CD14-positive monocyte (primary cell): ENCODE data around the gene PDCD1. TPM values are rescaled to one million over a fixed set of nuclear protein-coding genes. Genes with fewer than 3 reads are reported as not detected.
"Not testable (repeated sequence)": the region's sequence is repeated elsewhere in the genome, so short reads cannot be mapped to it uniquely, and the experiment has no call there.

Experiments
- DNase-seq, 3 donors: peaks; one replicate each; pipeline ENCODE4 v3.0.0-alpha.2; 2011 to 2022
- H2AFZ ChIP-seq: 2 replicates; pipeline ENCODE4 v1.6.0; 2012; ENCODE audit warnings: mild to moderate bottlenecking, low read depth, low read length, inconsistent platforms; ENCODE audit not compliant: insufficient read depth, poor library complexity, severe bottlenecking
- H3K27ac ChIP-seq, 2 donors: 1 replicate in 1 of 2; 2 replicates in 1 of 2; pipeline ENCODE4 v1.5.1; 2012 to 2013; ENCODE audit warnings: low read length in 2 of 2, control low read depth in 1 of 2, inconsistent platforms in 1 of 2, low read depth in 1 of 2, mild to moderate bottlenecking in 1 of 2
- H3K27me3 ChIP-seq, 2 donors: one replicate each; pipeline versions ENCODE4 v1.6.0 to v1.6.1; 2011 to 2013; ENCODE audit warnings: low read length in 2 of 2; ENCODE audit not compliant: control insufficient read depth in 2 of 2, insufficient read depth in 2 of 2
- H3K36me3 ChIP-seq, 2 donors: replicated peaks in 1 of 2; 1 replicate in 1 of 2; 2 replicates in 1 of 2; pipeline versions ENCODE4 v1.5.1 to v1.6.1; 2012 to 2013; ENCODE audit warnings: low read length in 2 of 2, control low read depth in 1 of 2, inconsistent platforms in 1 of 2, mild to moderate bottlenecking in 1 of 2; ENCODE audit not compliant: insufficient read depth in 2 of 2, control insufficient read depth in 1 of 2
- H3K4me1 ChIP-seq, 2 donors: 1 replicate in 1 of 2; 2 replicates in 1 of 2; pipeline versions ENCODE4 v1.5.1 to v1.6.1; 2012 to 2013; ENCODE audit warnings: low read length in 2 of 2, control low read depth in 1 of 2, inconsistent platforms in 1 of 2, mild to moderate bottlenecking in 1 of 2, moderate library complexity in 1 of 2; ENCODE audit not compliant: insufficient read depth in 2 of 2, control insufficient read depth in 1 of 2
- H3K4me2 ChIP-seq: replicated peaks from 2 replicates; pipeline ENCODE3; 2012; ENCODE audit warnings: low read length, moderate library complexity, mild to moderate bottlenecking; ENCODE audit not compliant: poor library complexity, severe bottlenecking; ENCODE audit errors: extremely low read depth
- H3K4me3 ChIP-seq, 3 experiments: fragments of 200-600 bp in 1 of 3; sonication (generic) in 1 of 3; replicated peaks in 1 of 3; 1 replicate in 2 of 3; 2 replicates in 1 of 3; pipeline ENCODE4 v1.5.1; 2011 to 2013; ENCODE audit warnings: low read length in 3 of 3, mild to moderate bottlenecking in 3 of 3, control low read depth in 2 of 3, low read depth in 2 of 3, inconsistent platforms in 1 of 3, moderate library complexity in 1 of 3
- H3K79me2 ChIP-seq: 2 replicates; pipeline ENCODE4 v1.6.0; 2012; ENCODE audit warnings: mild to moderate bottlenecking, control low read depth, inconsistent platforms, low read length, moderate library complexity; ENCODE audit not compliant: insufficient read depth
- H3K9ac ChIP-seq: 2 replicates; pipeline ENCODE4 v1.6.0; 2017; ENCODE audit warnings: low read length, mild to moderate bottlenecking; ENCODE audit not compliant: insufficient read depth, poor library complexity, severe bottlenecking
- H3K9me3 ChIP-seq, 2 donors: replicated peaks in 1 of 2; 1 replicate in 1 of 2; 2 replicates in 1 of 2; pipeline versions ENCODE4 v1.5.1 to v1.6.1; 2012 to 2013; ENCODE audit warnings: low read length in 2 of 2, control low read depth in 1 of 2; ENCODE audit not compliant: control insufficient read depth in 1 of 2, insufficient read depth in 1 of 2
- H4K20me1 ChIP-seq: 2 replicates; pipeline ENCODE4 v1.6.0; 2012; ENCODE audit warnings: mild to moderate bottlenecking, low read length, control low read depth, moderate library complexity; ENCODE audit not compliant: insufficient read depth
- H3K27ac Mint-ChIP-seq, 7 donors: one replicate each; pipeline ENCODE4 v1.8.0; 2020; ENCODE audit warnings: mild to moderate bottlenecking in 7 of 7, mixed read lengths in 7 of 7, moderate library complexity in 6 of 7, inconsistent platforms in 2 of 7
- H3K27me3 Mint-ChIP-seq, 3 donors: one replicate each; pipeline ENCODE4 v1.8.0; 2021 to 2022; ENCODE audit warnings: low read depth in 3 of 3, mild to moderate bottlenecking in 3 of 3, mixed read lengths in 3 of 3, moderate library complexity in 3 of 3, inconsistent platforms in 1 of 3
- H3K36me3 Mint-ChIP-seq, 2 donors: one replicate each; pipeline ENCODE4 v1.8.0; 2020; ENCODE audit warnings: mixed read lengths in 2 of 2, inconsistent platforms in 1 of 2, mild to moderate bottlenecking in 1 of 2
- H3K4me1 Mint-ChIP-seq: one replicate; pipeline ENCODE4 v1.8.0; 2020; ENCODE audit warnings: mild to moderate bottlenecking, mixed read lengths
- H3K4me3 Mint-ChIP-seq, 2 donors: one replicate each; pipeline ENCODE4 v1.8.0; 2020; ENCODE audit warnings: mild to moderate bottlenecking in 2 of 2, mixed read lengths in 2 of 2, moderate library complexity in 1 of 2
- H3K9me3 Mint-ChIP-seq, 7 donors: one replicate each; pipeline ENCODE4 v1.8.0; 2020 to 2022; ENCODE audit warnings: mixed read lengths in 7 of 7, mild to moderate bottlenecking in 6 of 7, moderate library complexity in 6 of 7, inconsistent platforms in 2 of 7
- WGBS: methylation state at CpG from one replicate; pipeline ENCODE4 v1.1.5; 2013; ENCODE audit warnings: missing lambda C conversion rate; ENCODE audit not compliant: insufficient coverage; 5-methylcytosine and 5-hydroxymethylcytosine counted together
- intact Hi-C, 2 donors: fragments of 100-400 bp; cut with micrococcal nuclease; formaldehyde crosslinking; loops; one replicate each; pipeline versions ENCODE4 v1.15.0 to v1.15.1; 2023
- polyA plus RNA-seq, 3 donors: library from polyadenylated mRNA; depleted of rRNA in 1 of 3; unstranded in 2 of 3; stranded (reverse) in 1 of 3; fragments of 300-500 nt in 2 of 3; fragments of >200 nt in 1 of 3; fragmentation: Illumina TruSeq in 2 of 3; gene quantifications; 1 replicate in 2 of 3; 2 replicates in 1 of 3; pipeline ENCODE4 v1.2.3, GENCODE V29; 2012 to 2021
- TF ChIP-seq, protein P1 (sequence below): fragments of 200-600 bp; IDR thresholded peaks from one replicate; pipeline ENCODE4 v1.8.0; 2022; ENCODE audit warnings: antibody characterized with exemption, mild to moderate bottlenecking

The PDCD1 gene
- polyA plus RNA-seq, 3 donors = 0.08 TPM; not detected in 2

DNA sequence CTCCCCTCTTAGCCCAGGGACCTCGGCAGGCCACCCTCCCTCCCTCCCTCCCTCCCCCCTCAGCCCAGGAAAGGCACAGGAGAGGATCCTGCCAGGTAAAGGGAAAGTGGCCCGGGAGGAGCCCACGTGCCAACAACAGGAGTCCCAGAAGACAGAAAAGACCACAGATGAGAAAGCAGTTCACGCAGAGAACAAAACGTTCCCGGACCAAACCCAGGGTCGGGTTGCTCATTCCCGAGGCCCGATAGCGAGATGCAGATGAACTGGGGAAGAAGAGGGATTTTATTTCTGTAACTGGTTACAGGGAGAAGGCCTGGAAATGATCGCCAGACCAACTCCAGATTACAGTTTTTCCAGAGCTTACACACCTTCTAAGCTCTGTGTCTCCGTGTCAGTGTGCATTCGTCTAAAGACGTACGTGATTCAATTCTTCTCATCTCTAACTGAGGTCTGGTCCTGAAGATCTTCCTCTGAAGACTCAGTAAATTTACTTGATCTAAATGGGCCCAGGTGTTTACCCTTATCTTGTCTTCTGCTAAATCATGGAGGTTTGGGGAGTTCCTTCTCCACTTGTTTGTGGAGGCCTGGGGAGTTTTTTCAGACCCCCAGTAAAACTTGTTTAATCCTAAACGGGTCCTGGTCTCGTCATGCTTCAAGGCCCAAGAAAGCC lies 50.5 kb downstream of the PDCD1 start:
- Histone ChIP-seq H3K27ac (no peak overlapping the region), H3K27me3 (peaks cover 8 to 15% of the 10 kb centered on the region in 2 donors), H4K20me1 (no peaks in the 10 kb centered on the region), H3K4me3 (no peak overlapping the region), H3K36me3 (no peaks in the 10 kb centered on the region), H3K4me1 (peaks cover 13 to 18% of the 10 kb centered on the region in 2 donors), H3K79me2 (no peaks in the 10 kb centered on the region), H3K9ac (no peak overlapping the region), H2AFZ (no peak overlapping the region), H3K4me2 (no peak overlapping the region), H3K9me3 (no peaks in the 10 kb centered on the region)
- Mint-ChIP-seq H3K4me1 (peaks cover 7% of the 10 kb centered on the region), H3K36me3 (no peaks in the 10 kb centered on the region), H3K4me3 (no peak overlapping the region), H3K27me3 (peaks cover 10 to 21% (median 17%) of the 10 kb centered on the region in 3 donors), H3K9me3 (peaks cover 0 to 2% (median 0%) of the 10 kb centered on the region in 7 donors), H3K27ac (peak overlapping the region in 1 of 7 donors; percentile 18)
- TF ChIP-seq, protein P1, sequence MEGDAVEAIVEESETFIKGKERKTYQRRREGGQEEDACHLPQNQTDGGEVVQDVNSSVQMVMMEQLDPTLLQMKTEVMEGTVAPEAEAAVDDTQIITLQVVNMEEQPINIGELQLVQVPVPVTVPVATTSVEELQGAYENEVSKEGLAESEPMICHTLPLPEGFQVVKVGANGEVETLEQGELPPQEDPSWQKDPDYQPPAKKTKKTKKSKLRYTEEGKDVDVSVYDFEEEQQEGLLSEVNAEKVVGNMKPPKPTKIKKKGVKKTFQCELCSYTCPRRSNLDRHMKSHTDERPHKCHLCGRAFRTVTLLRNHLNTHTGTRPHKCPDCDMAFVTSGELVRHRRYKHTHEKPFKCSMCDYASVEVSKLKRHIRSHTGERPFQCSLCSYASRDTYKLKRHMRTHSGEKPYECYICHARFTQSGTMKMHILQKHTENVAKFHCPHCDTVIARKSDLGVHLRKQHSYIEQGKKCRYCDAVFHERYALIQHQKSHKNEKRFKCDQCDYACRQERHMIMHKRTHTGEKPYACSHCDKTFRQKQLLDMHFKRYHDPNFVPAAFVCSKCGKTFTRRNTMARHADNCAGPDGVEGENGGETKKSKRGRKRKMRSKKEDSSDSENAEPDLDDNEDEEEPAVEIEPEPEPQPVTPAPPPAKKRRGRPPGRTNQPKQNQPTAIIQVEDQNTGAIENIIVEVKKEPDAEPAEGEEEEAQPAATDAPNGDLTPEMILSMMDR = no peak
- 96% methylated on average over 4 of the region's 17 CpGs for WGBS
- intact Hi-C loops = no loop called here
- no peak for DNase-seq

DNA sequence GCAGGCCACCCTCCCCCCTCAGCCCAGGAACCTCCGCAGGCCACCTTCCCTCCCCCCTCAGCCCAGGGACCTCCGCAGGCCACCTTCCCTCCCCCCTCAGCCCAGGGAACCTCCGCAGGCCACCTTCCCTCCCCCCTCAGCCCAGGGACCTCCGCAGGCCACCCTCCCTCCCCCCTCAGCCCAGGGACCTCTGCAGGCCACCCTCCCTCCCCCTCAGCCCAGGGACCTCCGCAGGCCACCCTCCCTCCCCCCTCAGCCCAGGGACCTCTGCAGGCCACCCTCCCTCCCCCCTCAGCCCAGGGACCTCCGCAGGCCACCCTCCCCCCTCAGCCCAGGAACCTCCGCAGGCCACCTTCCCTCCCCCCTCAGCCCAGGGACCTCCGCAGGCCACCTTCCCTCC lies 52.5 kb downstream of the PDCD1 start:
- H3K9me3 Mint-ChIP-seq, H3K36me3 Mint-ChIP-seq, DNase-seq, H3K27ac Mint-ChIP-seq, H3K4me3 ChIP-seq, H3K36me3 ChIP-seq, intact Hi-C loops, H3K4me2 ChIP-seq, H3K27ac ChIP-seq, H3K9ac ChIP-seq, H4K20me1 ChIP-seq, H3K4me1 Mint-ChIP-seq, H3K79me2 ChIP-seq, H3K9me3 ChIP-seq, H3K4me3 Mint-ChIP-seq, H2AFZ ChIP-seq: not testable (repeated sequence)
- WGBS = no CpG with 5 or more reads among the region's 8 CpGs
- H3K27me3 ChIP-seq = peaks cover 8 to 19% of the 10 kb centered on the region in 2 donors
- peaks cover 17 to 34% (median 17%) of the 10 kb centered on the region in 3 donors for H3K27me3 Mint-ChIP-seq
- H3K4me1 ChIP-seq = peaks cover 13 to 19% of the 10 kb centered on the region in 2 donors
